H4 (cell line): Measurements from ENCODE around the gene TRAFD1. TPM values are rescaled to one million over a fixed set of nuclear protein-coding genes. Genes with fewer than 3 reads are reported as not detected.
"Not testable (repeated sequence)": the region's sequence is repeated elsewhere in the genome, so short reads cannot be mapped to it uniquely, and the experiment has no call there.

Source experiments
- DNase-seq: peaks from one replicate; pipeline ENCODE4 v3.0.0-alpha.2; 2015; ENCODE audit warnings: low spot score
- total RNA-seq: library from RNA; depleted of rRNA; stranded (reverse); fragments of >200 nt; shearing (Covaris generic); gene quantifications from 2 replicates; pipeline ENCODE4 v1.2.3, GENCODE V29; 2014

The TRAFD1 gene
- total RNA-seq, 1 experiment from 2014 or later: 34.7 TPM

- DNase-seq: not testable (repeated sequence)
These were observed 33.2 kb downstream of the TRAFD1 start for GRCh38 chr12:112158461-112159145.

GRCh38 chr12:112159146-112159541 lies 33.8 kb downstream of the TRAFD1 start:
- DNase-seq: no peak

- no peak for DNase-seq
These were observed 35.3 kb downstream of the TRAFD1 start for GRCh38 chr12:112160611-112161010.

GRCh38 chr12:112161711-112162110 lies 36.4 kb downstream of the TRAFD1 start:
- no peak for DNase-seq

- no peak for DNase-seq
These were observed 37.0 kb downstream of the TRAFD1 start for GRCh38 chr12:112162241-112162790.

- no peak for DNase-seq
These were observed 37.7 kb downstream of the TRAFD1 start for GRCh38 chr12:112163056-112163455.

- no peak for DNase-seq
These were observed 38.2 kb downstream of the TRAFD1 start for GRCh38 chr12:112163471-112163991.

GRCh38 chr12:112164011-112164660 lies 38.8 kb downstream of the TRAFD1 start:
- no peak for DNase-seq

GRCh38 chr12:112165624-112166023 lies 40.3 kb downstream of the TRAFD1 start:
- no peak for DNase-seq

- DNase-seq: no peak
These were observed 41.0 kb downstream of the TRAFD1 start for GRCh38 chr12:112166051-112167015.

GRCh38 chr12:112167031-112167461 lies 41.7 kb downstream of the TRAFD1 start:
- no peak for DNase-seq

GRCh38 chr12:112167718-112168525 lies 42.6 kb downstream of the TRAFD1 start:
- no peak for DNase-seq

- no peak for DNase-seq
These were observed 43.2 kb downstream of the TRAFD1 start for GRCh38 chr12:112168561-112168971.

GRCh38 chr12:112169161-112169872 lies 44.0 kb downstream of the TRAFD1 start:
- no peak for DNase-seq

GRCh38 chr12:112169966-112170365 lies 44.6 kb downstream of the TRAFD1 start:
- DNase-seq: no peak

GRCh38 chr12:112170376-112170775 lies 45.0 kb downstream of the TRAFD1 start:
- no peak for DNase-seq

- DNase-seq: no peak
These were observed 45.7 kb downstream of the TRAFD1 start for GRCh38 chr12:112170971-112171596.

GRCh38 chr12:112172556-112173324 lies 47.4 kb downstream of the TRAFD1 start:
- DNase-seq: no peak
